Hematopoietic multipotent progenitor cell treated with erythropoietin and hydrocortisone succinate and interleukin-3 and kit ligand, for 15 days (in vitro differentiated cells): Measurements from ENCODE around the gene NDFIP2.
A peak's percentile ranks its signal among the peaks of the same experiment; 100 is the strongest.

ENCODE experiments used
- DNase-seq: peaks from one replicate; pipeline ENCODE4 v3.0.0-alpha.2; 2015; ENCODE audit warnings: low spot score

Gene NDFIP2

GRCh38 chr13:79480954-79481684, at the start of gene NDFIP2:
Gene NDFIP2 (plus strand): TSS chr13:79481155. CDS start chr13:79481204, 49 bp downstream.
- DNase-seq, result peak; percentile 64

GRCh38 chr13:79432086-79432485, 48.9 kb upstream of the NDFIP2 start:
- DNase-seq, result no peak

GRCh38 chr13:79432992-79433391, 48.0 kb upstream of the NDFIP2 start:
- DNase-seq, result no peak

GRCh38 chr13:79434556-79434955, 46.4 kb upstream of the NDFIP2 start:
- no peak for DNase-seq

- no peak for DNase-seq
These were observed 45.4 kb upstream of the NDFIP2 start for GRCh38 chr13:79435561-79435990.

GRCh38 chr13:79439275-79439674, 41.7 kb upstream of the NDFIP2 start:
- no peak for DNase-seq

GRCh38 chr13:79440958-79441528, 39.9 kb upstream of the NDFIP2 start:
- no peak for DNase-seq

- DNase-seq, result no peak
These were observed 38.7 kb upstream of the NDFIP2 start for GRCh38 chr13:79442221-79442620.

GRCh38 chr13:79442706-79443105, 38.2 kb upstream of the NDFIP2 start:
- DNase-seq, result no peak

- no peak for DNase-seq
These were observed 34.8 kb upstream of the NDFIP2 start for GRCh38 chr13:79445968-79446645.

GRCh38 chr13:79447141-79447540, 33.8 kb upstream of the NDFIP2 start:
- no peak for DNase-seq

- no peak for DNase-seq
These were observed 33.2 kb upstream of the NDFIP2 start for GRCh38 chr13:79447741-79448140.

GRCh38 chr13:79448413-79448812, 32.5 kb upstream of the NDFIP2 start:
- DNase-seq, result no peak

GRCh38 chr13:79450110-79450509, 30.8 kb upstream of the NDFIP2 start:
- no peak for DNase-seq

GRCh38 chr13:79451500-79451962, 29.4 kb upstream of the NDFIP2 start:
- no peak for DNase-seq

- no peak for DNase-seq
These were observed 28.6 kb upstream of the NDFIP2 start for GRCh38 chr13:79452239-79452913.

- no peak for DNase-seq
These were observed 25.6 kb upstream of the NDFIP2 start for GRCh38 chr13:79455331-79455730.

GRCh38 chr13:79456051-79456450, 24.9 kb upstream of the NDFIP2 start:
- no peak for DNase-seq

GRCh38 chr13:79456656-79457365, 24.1 kb upstream of the NDFIP2 start:
- DNase-seq, result no peak

- no peak for DNase-seq
These were observed 23.6 kb upstream of the NDFIP2 start for GRCh38 chr13:79457390-79457789.

GRCh38 chr13:79457948-79458347, 23.0 kb upstream of the NDFIP2 start:
- DNase-seq, result no peak

- DNase-seq, result no peak
These were observed 22.5 kb upstream of the NDFIP2 start for GRCh38 chr13:79458436-79458835.
